ENCODE results near the gene MCAT.

DNA sequence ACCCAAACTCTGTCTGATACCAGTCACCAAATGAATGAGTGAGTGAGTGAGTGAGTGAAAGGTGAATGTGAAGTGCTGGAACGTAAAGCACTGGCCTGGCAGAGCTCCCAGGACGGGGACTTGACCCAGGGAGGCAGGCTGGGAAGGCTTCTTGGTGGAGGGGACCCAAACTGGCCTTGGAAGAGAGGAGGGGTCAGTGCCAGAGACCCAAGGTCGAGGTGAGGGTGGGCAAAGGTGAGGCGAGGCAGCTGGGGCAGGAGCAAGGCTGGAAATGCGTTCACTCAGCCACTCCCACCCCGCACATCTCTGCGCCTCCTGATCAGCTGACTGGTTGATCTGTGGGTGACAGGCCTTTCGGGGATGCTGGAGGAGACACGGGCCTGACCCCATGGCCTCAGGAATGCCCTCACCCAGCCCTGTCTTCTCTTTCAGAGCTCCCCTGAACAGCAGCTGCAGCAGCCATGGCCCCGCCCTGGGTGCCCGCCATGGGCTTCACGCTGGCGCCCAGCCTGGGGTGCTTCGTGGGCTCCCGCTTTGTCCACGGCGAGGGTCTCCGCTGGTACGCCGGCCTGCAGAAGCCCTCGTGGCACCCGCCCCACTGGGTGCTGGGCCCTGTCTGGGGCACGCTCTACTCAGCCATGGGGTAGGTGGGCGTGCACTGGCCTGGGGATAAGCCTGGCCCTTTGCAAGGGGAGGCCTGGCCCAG, 15.7 kb upstream of the MCAT start:
- TF ChIP-seq, protein P1, sequence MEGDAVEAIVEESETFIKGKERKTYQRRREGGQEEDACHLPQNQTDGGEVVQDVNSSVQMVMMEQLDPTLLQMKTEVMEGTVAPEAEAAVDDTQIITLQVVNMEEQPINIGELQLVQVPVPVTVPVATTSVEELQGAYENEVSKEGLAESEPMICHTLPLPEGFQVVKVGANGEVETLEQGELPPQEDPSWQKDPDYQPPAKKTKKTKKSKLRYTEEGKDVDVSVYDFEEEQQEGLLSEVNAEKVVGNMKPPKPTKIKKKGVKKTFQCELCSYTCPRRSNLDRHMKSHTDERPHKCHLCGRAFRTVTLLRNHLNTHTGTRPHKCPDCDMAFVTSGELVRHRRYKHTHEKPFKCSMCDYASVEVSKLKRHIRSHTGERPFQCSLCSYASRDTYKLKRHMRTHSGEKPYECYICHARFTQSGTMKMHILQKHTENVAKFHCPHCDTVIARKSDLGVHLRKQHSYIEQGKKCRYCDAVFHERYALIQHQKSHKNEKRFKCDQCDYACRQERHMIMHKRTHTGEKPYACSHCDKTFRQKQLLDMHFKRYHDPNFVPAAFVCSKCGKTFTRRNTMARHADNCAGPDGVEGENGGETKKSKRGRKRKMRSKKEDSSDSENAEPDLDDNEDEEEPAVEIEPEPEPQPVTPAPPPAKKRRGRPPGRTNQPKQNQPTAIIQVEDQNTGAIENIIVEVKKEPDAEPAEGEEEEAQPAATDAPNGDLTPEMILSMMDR (optimal IDR thresholded peaks at IDR 0.05 in 1 of 3, IDR thresholded peaks at IDR 0.05 in 1 of 3, conservative IDR thresholded peaks at IDR 0.05 in 1 of 3; ENCODE audit: extremely low read depth in 1 of 3, insufficient read depth in 2 of 3, low read length in 3 of 3): no peak
- TF ChIP-seq EZH2 (IDR thresholded peaks at IDR 0.05; ENCODE audit: low read length): no peak
